Amniotic stem cell (primary cell): ENCODE data around the gene FOXN3.

Experiments
- DNase-seq: peaks from one replicate; lab custom pipeline; 2025; lab: John Stamatoyannopoulos, UW

Gene FOXN3

DNA sequence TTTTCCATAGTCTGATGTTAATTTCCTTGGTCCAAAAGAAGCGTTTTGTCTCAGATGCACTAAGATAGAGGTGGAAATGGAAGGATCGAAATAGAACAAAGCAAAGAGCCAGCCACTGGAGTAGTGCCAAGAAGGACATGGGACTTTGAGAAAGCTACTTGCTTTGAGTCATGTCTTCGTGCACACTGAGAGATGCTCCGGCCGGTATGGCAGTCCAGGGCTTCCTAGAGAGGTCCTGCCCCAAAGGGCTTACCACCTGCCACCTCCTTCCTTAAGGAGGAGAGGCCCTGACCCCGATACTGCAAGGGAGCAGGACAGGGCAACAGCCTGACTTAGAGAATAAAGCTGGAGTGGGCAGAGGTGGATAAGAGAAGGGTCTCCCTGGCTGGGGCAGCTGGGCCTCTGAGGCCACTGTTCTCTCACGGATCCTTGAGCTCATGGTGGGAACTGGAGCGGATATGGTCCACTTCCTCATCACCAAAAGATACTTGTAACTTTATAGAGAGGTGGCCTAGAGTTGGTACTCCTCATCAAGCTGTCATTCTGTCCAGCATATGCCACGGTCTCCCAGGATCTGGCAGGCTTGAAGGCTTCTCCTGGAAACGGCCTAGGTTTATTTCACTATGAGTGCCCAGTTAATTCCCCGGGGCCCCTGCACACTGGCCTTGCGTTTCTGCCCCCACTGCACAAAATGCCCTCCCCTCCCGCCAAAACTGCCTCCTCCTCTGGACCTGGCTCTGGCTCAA, 57.4 kb downstream of the FOXN3 start:
- DNase-seq, result no peak

DNA sequence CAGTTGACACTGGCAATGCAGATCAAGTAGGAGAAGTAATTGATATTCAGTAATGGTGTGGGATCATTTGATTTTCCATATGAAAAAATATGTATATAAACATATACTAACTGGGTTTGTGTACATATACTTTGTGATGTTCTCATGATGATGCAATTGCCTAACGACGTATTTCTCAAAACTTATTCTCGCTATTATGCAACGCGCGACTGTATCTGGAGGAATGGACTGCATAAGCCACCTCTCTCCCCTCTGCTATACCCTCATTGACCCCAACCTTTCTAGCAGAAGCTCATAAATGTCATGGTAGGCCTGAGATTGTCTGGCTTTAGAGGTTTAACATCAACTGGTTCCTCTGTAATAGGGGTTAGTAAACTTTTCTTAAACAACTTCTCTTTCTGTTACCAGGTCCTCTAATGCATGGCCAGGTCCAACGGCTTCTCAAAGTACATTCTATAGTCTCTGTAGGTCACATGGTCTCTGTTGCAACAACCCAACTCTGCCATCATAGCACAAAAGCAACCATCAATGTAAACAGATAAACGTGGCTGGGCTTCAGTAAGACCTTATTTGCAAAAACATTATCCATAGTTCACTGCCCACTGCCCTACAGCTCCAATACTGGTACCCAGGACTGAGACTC, 59.3 kb downstream of the FOXN3 start:
- DNase-seq, result no peak

DNA sequence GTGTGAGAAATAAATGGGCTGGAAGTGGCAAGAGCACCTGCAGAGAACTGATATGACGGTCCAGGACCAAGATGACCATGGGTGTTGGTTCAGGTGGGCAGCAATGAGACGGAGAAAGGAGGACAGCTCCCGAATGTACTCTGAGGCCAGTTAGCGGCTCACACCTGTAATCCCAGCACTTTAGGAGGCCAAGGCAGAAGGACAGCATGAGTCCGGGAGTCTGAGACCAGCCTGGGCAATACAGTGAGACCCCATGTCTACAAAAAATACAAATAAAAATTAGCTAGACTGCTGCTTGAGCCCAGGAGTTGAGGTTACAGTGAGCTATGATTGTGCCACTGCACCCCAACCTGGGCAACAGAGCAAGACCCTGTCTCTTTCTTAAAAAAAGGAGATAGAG, 60.1 kb downstream of the FOXN3 start:
- no peak for DNase-seq

DNA sequence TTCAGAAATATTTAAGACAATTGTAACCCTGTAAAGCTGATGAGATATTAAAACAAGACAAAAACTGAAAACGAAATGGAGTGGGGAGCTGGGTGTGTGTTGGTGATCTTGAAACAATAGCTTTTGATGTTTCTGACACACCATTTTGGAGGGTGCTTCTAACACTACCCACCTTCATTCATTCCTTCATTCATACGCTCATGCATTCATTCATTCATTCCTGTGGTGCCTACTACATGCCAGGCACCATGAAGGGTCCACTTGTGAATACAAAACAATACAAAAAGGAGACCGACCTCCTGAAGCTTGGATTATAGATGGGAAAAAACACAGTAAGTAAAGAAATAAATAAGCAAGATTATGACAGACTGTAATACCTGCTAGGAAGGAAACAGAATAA, 60.5 kb downstream of the FOXN3 start:
- DNase-seq, result no peak

DNA sequence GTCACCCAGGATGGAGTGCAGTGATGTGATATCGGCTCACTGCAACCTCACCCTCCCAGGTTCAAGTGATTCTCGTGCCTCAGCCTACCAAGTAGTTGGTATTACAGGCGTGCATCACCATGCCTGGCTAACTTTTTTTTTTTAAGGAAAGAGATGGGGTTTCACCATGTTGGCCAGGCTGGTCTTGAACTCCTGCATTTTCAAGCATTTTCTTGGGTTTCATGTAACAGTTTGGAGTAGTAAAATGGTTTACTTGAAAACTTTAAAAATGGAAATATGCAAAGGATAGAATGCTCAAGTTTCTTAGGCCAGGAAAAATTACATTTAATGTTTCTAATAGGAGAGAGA, 63.3 kb downstream of the FOXN3 start:
- no peak for DNase-seq

DNA sequence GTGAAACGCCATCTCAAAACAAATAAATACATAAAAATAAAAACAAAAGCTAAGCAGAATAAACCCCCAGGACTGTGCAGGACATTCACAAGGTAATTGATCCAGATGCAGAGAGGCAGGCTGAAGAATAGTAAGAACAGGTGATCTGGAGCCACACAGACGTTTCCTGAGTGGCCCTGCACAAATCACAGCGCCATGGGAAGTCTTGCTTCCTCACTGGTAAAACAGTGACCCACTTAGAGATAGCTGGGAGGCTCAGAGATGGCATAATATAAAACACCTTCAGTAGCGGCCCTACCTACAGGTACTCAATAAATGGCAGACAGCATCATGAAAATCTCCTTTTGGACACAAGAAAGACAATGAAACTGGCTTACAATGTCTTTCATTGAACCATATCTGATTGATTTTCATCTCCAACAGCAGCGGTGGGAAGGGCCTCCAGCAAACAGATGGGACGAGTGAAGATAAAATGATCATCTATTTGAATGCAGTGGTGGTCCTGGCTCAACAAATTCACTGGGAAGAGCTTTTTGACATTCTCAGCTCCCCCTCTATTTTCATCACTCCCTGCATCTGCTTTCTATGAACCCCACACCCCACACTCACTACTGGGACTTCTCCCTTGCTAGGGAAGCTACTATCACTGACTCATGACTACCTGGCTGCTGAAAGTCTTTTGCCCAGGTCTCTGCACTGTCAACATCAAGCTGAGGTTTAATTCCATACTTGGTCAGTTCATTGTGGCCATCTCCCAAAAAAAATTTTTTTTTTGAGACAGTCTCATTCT, 63.9 kb downstream of the FOXN3 start:
- DNase-seq, result no peak

DNA sequence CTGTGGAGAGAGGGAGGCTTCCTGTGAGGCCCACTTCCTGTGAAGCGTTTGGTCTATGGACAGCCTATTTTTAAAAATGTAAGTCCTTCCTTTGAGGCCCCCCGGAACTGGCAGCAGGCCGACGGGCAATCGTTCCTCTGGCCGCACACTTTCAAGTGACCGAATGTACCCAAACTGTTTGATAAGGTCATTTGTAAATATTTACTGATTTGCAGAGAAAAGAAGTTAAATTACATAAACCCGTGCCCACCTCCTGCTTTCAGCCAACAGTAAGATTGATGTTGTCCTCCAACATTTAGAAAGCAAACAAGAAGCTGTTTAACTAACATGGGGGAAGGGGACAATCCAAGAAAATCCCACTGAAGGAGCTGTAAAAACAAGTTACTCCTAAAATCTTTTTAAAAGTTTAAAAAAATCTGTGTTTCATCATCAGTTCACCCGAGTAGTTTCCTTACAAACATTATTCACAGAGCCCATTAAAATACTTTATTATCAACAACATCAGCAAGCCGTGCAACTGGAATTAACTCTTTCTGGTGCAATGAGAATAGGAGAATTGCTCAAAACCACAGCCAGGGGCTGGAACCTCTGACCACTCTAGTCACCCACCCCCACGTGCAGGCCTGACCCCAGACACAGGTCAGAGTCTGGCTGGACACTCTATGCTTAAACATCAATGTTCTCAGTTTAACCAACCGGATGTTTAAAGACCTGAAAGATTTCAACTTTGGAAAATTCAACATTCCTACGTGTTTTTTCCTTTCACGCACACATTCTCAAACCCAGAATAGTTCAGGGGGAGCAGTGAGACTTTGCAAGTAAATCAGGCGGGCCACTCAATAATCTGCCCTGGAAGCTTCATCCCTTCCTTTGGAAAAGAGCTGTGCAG, 65.3 kb downstream of the FOXN3 start:
- DNase-seq, result no peak

DNA sequence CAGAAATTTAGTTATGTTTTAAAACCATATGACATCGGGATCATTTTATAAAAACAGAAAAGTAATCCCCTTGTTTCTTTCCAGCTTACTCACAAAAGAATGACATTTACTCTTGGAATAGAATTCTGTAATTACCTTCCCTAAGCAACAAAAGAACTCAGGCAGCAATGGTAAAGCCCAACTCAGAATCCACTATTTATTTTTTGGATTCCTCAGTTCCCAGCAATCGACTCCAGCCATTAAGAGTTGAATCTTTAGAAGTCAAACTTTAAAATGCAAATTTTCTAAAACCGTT, 65.9 kb downstream of the FOXN3 start:
- DNase-seq, result no peak

DNA sequence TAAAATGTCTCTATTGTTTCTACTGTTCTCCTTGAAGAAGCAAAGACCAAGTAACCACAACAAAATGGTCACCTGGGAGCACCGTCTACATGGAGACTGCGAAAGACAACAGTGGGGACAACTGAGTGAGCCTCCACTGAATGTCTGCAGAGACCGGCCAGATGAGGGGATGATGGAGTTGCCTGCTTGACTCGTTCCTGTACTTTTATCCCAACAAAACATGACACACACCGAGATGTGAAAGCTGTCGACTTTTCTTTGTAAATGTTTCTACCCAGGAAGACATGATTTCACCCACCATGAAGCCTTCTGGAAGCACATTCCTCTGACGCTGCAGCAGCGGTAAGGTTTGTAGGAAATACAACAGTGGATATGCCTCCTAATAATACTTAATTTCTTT, 66.9 kb downstream of the FOXN3 start:
- DNase-seq, result no peak

DNA sequence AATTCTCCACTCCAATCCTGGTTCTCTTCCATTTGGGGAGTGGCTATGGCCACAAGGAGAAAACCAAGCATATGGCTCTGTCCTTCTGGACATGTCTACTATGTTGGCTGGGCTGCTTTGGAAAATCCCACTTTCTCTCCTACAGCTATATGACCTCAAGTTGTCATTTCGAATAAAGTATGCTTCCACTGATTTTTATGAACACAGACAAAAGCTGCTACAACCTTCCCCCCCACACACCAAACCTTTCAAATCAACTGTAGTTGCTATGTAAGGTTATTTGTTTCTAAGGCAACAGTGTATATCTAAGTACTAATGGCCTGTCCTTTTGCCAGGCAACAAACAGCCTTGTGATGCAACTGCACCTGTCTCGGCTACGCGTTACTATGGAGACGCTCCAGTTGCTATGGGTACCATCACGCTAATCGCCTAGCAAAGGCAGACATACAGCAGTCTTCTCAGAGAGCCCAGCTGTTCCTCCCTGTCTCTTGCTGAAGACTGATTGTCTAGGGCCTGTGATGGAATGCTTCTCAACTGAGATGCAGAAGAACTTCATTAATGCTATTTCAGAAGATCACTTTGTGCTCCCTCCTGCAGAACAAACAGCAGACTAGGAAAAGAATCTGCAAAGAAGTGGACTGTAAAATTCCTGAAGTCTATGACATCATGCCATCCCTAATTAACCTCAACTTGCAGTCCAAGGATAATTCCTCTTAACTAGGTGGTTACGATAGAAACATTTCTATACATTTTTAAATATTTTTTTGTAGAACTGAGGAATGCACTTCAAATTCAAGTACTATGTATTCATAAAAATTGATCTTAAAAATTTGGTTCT, 67.6 kb downstream of the FOXN3 start:
- DNase-seq, result no peak

DNA sequence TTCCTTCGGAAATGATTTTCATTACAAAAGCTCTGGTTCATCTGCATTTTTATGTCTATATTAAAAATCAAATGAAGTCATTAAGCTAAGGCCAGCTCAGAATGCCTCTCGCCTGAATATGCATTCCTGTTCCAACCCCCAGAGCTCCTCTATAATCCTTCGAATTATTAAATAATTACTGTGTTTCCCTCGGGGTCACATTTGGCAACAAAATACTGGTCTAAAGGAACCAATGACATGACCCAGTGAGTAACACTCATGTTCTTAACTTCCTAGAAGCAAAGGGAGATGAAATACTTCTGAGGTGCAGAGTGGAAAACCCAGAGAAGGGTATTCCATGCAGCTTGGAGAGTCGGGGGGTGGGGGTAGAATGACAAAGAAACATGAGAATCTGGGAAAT, 68.3 kb downstream of the FOXN3 start:
- no peak for DNase-seq

DNA sequence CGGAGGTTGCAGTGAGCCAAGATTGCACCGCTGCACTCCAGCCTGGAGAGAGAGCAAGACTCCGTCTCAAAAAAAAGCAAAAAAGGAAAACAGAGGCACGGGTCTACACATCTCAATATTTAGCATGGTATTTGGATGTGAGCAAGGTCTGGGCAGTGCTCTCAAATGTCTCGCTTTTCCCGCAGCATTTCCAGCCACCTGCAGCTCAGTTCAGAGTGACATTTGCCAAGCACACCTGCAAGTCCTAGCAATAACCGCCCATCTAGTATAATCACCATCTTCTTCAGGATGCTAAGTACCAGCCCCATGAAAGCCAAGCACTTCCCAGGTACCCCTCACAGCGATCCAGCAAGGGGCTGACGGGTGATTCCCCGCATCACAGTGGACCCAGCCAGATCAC, 69.1 kb downstream of the FOXN3 start:
- no peak for DNase-seq

DNA sequence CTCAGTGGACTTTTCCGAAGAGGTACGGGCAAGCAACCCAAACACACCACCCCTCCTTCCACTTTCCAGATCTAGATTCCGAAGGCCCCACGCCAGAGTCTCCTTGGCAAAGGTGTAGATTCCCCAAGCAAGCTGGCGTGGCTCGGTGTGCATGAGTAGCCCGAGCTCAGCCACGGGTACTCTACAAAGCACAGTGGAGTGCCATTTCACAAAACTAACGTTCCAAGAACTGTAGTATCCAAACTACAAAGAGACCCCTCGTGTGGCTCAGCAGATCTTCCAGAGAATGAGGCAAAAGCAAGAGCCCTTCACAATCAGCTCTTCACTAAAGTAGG, 72.1 kb downstream of the FOXN3 start:
- DNase-seq, result no peak

DNA sequence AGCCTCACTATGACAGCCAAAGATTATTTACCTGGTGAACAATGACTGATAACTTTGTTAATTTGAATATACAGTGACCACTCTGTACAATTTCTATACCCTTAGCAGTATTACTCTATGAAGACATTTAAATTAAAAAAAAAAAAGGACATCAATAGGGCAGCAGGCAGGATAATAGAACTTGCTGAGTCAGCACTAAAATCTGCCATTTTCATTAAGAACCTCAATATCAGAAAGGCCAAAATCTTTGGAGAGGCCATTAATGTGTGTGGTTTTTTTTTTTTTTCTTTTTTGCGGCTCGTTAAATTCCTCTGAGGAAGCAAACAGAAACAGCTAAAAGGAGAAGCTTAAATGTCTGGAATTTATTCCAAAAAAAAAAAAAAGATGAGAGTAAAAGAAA, 73.7 kb downstream of the FOXN3 start:
- DNase-seq, result no peak

DNA sequence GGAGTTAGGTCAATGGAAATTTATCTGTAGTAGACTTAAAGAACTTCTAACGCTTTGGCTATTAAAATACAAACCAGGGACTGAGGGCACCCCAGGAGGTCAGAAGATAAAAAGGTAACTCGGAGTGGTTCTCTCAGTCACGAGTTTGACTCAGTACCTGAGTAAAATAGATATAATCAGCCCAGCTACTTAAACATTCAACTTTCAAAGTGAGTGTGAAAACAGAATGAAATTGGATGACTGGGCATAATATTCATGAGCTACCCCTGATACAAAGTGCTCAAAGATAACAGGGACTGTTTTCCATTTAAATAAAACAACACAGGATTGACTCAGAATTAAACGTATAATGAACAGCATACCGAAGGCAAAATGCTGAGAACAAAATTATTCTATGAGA, 75.0 kb downstream of the FOXN3 start:
- DNase-seq, result no peak

DNA sequence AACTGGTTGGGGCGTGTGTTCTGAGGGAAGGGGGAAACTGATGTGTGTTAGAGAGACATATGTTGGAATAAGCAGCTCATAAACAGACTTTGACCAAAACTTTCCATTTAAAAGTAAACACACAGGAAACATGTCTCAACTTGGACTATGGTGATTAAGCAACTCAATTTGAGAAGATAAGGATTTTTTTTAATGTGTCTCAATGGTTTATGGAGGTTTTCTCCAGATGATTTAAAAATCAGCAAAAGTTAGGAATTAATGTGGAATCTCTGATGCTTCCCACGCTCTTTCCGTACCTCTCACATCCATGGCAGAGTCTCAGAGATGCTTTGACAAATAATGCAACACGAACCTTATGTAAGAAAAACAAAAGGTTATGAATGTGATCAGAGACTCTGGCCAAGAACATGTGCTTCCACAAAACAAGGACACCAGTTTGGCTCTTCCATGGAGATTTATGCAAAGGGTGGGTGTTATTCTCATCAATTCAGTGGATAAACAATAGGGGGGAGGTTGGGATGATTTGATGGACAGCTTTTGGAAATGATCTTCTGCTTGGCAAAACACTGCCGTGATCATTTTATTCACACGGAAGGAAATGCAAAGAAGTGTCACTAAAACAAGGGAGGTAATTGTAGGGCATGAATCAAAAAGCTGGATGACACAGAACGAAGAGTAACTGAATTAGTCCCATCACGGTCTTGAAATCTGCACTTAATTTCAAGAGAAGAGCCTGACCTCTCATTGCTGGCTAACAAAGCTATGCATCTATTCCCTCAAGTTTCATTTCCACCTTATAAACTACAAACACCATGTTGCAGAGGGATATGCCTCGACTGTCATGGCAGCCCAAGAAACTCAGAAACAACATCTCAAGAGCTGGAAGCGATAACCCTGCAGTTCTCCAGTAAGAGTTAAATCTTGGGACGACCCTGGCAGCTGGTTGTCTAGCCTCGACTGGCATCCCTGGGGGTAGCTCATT, 76.5 kb downstream of the FOXN3 start:
- no peak for DNase-seq

DNA sequence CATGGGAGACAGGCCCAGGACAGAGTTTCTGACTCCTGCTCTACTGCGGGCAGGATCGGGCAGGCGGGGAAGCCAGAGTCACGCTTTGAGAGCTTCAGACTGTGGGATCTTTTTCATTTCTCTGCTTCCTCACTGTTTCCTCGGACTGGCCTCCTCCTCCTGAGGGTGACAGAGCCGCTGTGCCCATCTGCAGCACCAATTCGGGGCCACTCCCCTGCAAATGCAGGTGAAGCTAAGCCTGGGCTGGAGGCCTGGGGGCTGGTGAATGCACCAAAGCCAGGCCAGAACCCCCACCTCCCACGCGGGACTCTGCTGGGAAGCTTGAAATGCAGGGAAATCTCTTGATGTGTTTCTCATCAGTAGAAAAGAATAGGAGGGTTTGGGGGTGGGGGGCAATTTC, 77.5 kb downstream of the FOXN3 start:
- DNase-seq, result no peak

DNA sequence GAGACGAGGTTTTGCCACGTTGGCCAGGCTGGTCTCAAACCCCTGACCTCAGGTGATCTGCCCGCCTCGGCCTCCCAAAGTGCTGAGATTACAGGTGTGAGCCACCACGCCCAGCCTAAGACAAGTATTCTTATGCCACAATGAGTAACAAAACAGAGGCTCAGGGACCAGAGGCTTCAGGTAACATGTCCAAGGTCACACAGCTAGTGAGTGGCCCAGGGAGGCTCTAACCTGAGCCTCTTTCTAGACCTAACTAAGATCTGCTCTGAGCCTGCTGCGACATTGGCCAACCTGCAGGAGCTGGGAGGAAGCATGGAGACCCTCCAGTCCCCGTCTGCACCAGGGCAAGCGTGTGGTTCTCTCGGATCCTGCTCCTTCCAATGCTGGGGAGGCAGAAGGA, 77.9 kb downstream of the FOXN3 start:
- DNase-seq, result no peak

DNA sequence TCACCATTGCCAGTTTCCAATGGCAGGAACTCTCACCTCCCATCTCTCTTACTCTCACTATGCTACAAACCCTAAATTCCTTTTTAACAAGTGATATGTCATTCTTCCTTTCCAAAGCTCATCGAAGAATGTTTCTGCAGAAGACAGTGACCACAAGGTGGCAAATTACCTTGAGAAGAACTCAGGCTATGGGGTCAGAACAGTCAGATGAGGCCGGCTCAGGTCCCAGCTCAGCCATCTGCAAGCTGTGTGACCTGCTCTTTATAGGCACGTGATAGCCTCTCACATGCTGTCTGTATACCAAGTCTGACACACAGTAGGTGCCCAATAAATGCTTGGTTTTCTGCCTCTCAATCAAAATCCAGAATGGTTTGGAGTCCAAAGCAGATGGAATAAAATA, 80.7 kb downstream of the FOXN3 start:
- no peak for DNase-seq

DNA sequence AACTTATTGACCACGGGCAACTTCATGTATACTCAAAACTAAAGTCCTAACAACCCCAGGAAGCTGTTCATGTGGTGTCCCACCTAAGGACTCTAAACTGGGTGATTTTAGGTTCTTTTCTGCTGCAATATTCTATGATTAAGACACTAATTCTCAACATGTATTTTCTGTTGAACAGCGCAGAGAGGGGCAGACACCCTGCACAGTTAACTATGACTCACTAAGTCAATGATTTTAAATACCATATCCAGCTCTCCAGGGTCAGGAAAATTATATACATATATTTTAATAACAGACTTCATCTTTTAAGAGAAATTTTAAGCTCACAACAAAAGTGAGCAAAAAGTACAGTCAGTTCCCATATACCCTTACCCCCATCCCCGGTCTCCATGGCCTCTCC, 85.0 kb downstream of the FOXN3 start:
- DNase-seq, result no peak

DNA sequence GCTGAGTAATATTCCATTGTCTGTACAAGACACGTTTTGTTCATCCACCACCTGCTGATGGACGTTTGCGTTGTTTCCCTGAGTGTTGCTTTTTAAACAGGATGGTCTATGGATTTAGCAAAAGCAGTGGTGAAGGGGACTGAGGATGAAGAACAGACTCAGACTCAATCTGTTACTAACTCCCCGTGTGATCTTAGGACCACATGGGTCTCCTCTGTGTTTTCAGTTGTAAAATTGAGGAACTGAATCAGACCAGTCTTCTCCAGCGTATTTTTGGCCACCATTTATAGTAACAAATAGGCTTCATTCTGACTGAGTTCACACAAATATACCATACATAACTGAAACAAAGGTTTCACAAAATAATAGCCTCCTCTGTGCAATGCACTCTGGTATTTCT, 85.6 kb downstream of the FOXN3 start:
- no peak for DNase-seq
